Heart right ventricle (tissue), 16 donors: ENCODE results near the gene AGER. TPM values are rescaled to one million over a fixed set of nuclear protein-coding genes. Genes with fewer than 3 reads are reported as not detected.

ENCODE experiments used
- ATAC-seq, 8 donors: fragments of 200-7000 bp; cut with Tn5 transposase; one replicate each; pipeline ENCODE4 v1.9.1; 2020; ENCODE audit warnings: mild to moderate bottlenecking in 8 of 8, moderate library complexity in 8 of 8, moderate number of reproducible peaks in 1 of 8
- DNase-seq, 2 donors: peaks; one replicate each; pipeline ENCODE4 v3.0.0-alpha.2; 2020
- H3K27ac ChIP-seq, 10 donors: fragments of 200-600 bp; sonication (generic) in 2 of 10; one replicate each; pipeline versions ENCODE4 v1.5.0 to v1.8.0; 2020 to 2022; ENCODE audit warnings: mild to moderate bottlenecking in 3 of 10
- H3K27me3 ChIP-seq, 7 donors: fragments of 200-600 bp; one replicate each; pipeline ENCODE4 v1.8.0; 2021 to 2022; ENCODE audit warnings: mild to moderate bottlenecking in 2 of 7
- H3K36me3 ChIP-seq, 9 donors: fragments of 200-600 bp; sonication (generic) in 1 of 9; one replicate each; pipeline versions ENCODE4 v1.5.0 to v1.8.0; 2020 to 2022; ENCODE audit warnings: mild to moderate bottlenecking in 2 of 9
- H3K4me1 ChIP-seq, 9 donors: fragments of 200-600 bp; sonication (generic) in 1 of 9; one replicate each; pipeline versions ENCODE4 v1.5.0 to v1.8.0; 2020 to 2022; ENCODE audit warnings: mild to moderate bottlenecking in 4 of 9
- H3K4me3 ChIP-seq, 10 donors: fragments of 200-600 bp; sonication (generic) in 2 of 10; one replicate each; pipeline versions ENCODE4 v1.5.0 to v1.8.0; 2020 to 2022; ENCODE audit warnings: mild to moderate bottlenecking in 7 of 10, moderate library complexity in 2 of 10
- H3K9me3 ChIP-seq, 11 donors: fragments of 200-600 bp in 10 of 11; sonication (generic) in 2 of 11; one replicate each; pipeline versions ENCODE4 v1.5.0 to v1.8.0; 2013 to 2022; ENCODE audit warnings: mild to moderate bottlenecking in 2 of 11, control low read depth in 1 of 11, moderate library complexity in 1 of 11
- WGBS, 2 donors: extraction: QIAGEN DNeasy Blood & Tissue Kit; methylation state at CpG; one replicate each; pipeline ENCODE4 v1.1.7; 2013; ENCODE audit warnings: inconsistent platforms in 1 of 2; 5-methylcytosine and 5-hydroxymethylcytosine counted together
- intact Hi-C, 10 donors: fragments of 100-400 bp; cut with DNase I; formaldehyde crosslinking; loops; one replicate each; pipeline versions ENCODE4 v1.11.1 to v1.14.2; 2022
- polyA plus RNA-seq, 2 donors: library from polyadenylated mRNA; stranded (reverse); fragments of 200-250 nt; gene quantifications; one replicate each; pipeline ENCODE4 v1.2.3, GENCODE V29; 2013
- total RNA-seq, 10 donors: library from RNA; stranded (reverse); fragmentation: NEBNext Ultra II Directional in 3 of 10; extraction: Animal tissue kit (Norgen Biotek cat#: 25700) in 3 of 10; gene quantifications; one replicate each; pipeline versions ENCODE4 v1.2.1 to v1.2.4, GENCODE V29; 2021 to 2023
- TF ChIP-seq, protein P1 (sequence below), 9 donors: fragments of 200-600 bp; sonication (generic) in 2 of 9; IDR thresholded peaks; one replicate each; pipeline versions ENCODE4 v1.5.0 to v1.8.0; 2021 to 2022; ENCODE audit warnings: antibody characterized with exemption in 9 of 9, mild to moderate bottlenecking in 5 of 9, moderate library complexity in 1 of 9
- donor health status: Arrhythmogenic right ventricular cardiomyopathy.
- donor health status: ischemic (EF 13 %, LVEDD 7.1; RV severe dilation, severe dysfunction).
- donor health status: healthy with polysubstance abuse.
- donor health status: DM: no; HTN: yes; CAD: no.
- donor health status: DM: no; HTN: no; CAD: no.
- donor health status: ischemic (EF 25% LVEDD 6.9; RV normal size, moderate dysfunction).
- donor health status: ischemic (EF 25% LVEDD 5.7; RV mildly dilated, moderate dysfunction).
- donor health status: healthy.
- donor health status: DM: yes; HTN: yes; CAD: no.
- donor health status: Ischemic cardiomyopathy.
- donor health status: ischemic (EF 35%, LVEDD 5.7; RV mildly dilated, moderate dysfunction).
- donor health status: nonischemic (EF 11% LVEDD 7.7; RV severe dilation, severe dysfunction).
- donor health status: DM: yes; HTN: yes; CAD: no.
- donor health status: PGD.
- donor health status: ischemic (EF 29% LVEDD 5.4; RV normal size, mild dysfunction).
- donor health status: nonischemic (EF 23%, LVEDD 6.1; RV moderate dilation, normal function).

The AGER gene
- total and polyA plus RNA-seq, 12 donors: 0.75 to 5.5 (median 3.1) TPM

DNA sequence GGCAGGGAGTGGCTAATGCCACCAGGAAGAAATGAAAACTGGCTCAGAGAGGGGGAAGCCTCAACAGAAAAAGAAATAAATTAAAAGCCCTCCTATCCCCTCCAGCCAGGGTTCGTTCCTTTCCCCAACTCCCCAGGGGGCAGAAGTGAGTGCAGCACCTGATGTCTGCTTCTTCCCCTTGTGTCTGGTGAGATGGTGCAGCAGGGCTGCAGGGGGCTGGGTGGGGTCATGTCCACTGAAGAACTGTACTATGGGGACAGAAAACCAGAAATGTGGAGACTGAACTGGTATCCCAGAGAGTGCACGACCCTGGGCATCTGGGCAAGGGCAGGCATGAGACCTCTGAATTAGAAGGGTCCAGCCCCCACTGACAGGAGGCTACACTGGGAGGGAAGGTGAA is 15.7 kb downstream of the AGER start:
- Histone ChIP-seq H3K27ac (peak overlapping the region in 5 of 10 donors; percentile 13 to 64 (median 23)), H3K36me3 (peaks cover 0 to 75% (median 17%) of the 10 kb centered on the region in 9 donors), H3K9me3 (no peaks in the 10 kb centered on the region), H3K4me1 (peaks cover 0 to 7% (median 0%) of the 10 kb centered on the region in 9 donors), H3K4me3 (no peak overlapping the region), H3K27me3 (no peaks in the 10 kb centered on the region)
- ATAC-seq (no peak), DNase-seq (no peak)
- TF ChIP-seq, protein P1, sequence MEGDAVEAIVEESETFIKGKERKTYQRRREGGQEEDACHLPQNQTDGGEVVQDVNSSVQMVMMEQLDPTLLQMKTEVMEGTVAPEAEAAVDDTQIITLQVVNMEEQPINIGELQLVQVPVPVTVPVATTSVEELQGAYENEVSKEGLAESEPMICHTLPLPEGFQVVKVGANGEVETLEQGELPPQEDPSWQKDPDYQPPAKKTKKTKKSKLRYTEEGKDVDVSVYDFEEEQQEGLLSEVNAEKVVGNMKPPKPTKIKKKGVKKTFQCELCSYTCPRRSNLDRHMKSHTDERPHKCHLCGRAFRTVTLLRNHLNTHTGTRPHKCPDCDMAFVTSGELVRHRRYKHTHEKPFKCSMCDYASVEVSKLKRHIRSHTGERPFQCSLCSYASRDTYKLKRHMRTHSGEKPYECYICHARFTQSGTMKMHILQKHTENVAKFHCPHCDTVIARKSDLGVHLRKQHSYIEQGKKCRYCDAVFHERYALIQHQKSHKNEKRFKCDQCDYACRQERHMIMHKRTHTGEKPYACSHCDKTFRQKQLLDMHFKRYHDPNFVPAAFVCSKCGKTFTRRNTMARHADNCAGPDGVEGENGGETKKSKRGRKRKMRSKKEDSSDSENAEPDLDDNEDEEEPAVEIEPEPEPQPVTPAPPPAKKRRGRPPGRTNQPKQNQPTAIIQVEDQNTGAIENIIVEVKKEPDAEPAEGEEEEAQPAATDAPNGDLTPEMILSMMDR (IDR thresholded peaks at IDR 0.05): no peak
- intact Hi-C loops: no loop called here
- 74 to 75% methylated on average over 2 of the region's 2 CpGs for WGBS, 2 donors

DNA sequence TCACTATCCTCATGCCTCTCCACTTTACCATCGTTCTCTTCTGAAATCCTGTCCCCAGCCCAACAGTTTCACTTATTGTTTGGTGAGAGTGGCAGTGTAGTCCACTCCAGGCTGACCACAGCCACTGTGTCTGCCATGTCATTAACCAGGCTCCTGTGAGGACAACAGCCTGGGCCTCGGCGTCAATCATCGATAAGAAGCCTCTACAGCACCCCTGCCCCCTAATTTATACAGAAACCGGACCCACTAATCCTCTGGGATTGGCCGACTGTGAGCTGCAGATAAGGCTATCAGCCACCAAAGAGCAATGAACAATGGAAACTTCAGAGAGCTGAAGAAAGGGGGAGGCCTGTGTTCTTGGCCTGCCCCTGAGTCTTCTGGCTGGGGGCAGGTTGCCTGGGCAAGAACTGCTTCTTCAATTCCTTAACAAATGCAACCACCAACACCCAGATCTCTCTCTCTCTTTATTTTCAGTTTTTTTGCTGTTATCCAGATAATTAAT is 16.2 kb downstream of the AGER start:
- intact Hi-C loops: no loop called here
- ATAC-seq: no peak
- H3K27me3 ChIP-seq: no peaks in the 10 kb centered on the region
- no peak overlapping the region for H3K4me3 ChIP-seq
- TF ChIP-seq, protein P1 (IDR thresholded peaks at IDR 0.05): no peak
- H3K4me1 ChIP-seq: peaks cover 0 to 9% (median 0%) of the 10 kb centered on the region in 9 donors
- H3K27ac ChIP-seq: peak overlapping the region in 5 of 10 donors; percentile 7 to 64 (median 23)
- peaks cover 0 to 80% (median 23%) of the 10 kb centered on the region in 9 donors for H3K36me3 ChIP-seq
- no peaks in the 10 kb centered on the region for H3K9me3 ChIP-seq
- 36 to 48% methylated on average over 6 of the region's 6 CpGs for WGBS, 2 donors
- no peak for DNase-seq

DNA sequence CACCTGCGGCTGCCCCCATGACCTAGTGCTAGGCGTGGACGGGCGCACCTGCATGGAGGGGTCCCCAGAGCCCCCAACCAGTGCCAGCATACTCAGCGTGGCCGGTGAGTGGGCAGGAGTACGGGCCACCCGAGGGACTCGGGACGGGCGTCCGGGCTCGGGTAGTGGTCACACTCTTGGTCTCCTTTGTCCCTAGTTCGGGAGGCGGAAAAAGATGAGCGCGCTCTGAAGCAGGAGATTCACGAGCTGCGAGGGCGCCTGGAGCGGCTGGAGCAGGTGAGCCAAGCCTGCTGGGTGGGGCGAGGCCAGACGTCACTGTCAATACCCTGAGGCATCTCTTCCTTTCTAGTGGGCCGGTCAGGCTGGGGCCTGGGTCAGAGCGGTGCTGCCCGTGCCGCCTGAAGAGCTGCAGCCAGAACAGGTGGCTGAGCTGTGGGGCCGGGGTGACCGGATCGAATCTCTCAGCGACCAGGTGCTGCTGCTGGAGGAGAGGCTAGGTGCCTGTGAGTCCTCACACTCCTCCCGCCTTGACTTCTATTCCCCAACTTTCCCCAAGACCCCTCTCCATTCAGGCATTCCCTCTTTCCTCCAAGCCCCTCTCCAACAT is 16.8 kb downstream of the AGER start:
- Histone ChIP-seq H3K36me3 (peaks cover 0 to 86% (median 25%) of the 10 kb centered on the region in 9 donors), H3K9me3 (no peaks in the 10 kb centered on the region), H3K27ac (peak overlapping the region in 5 of 10 donors; percentile 7 to 64 (median 16)), H3K4me3 (no peak overlapping the region), H3K27me3 (no peaks in the 10 kb centered on the region), H3K4me1 (peaks cover 0 to 9% (median 0%) of the 10 kb centered on the region in 9 donors)
- peak in 1 of 8 donors; percentile 6 for ATAC-seq
- TF ChIP-seq, protein P1 (IDR thresholded peaks at IDR 0.05): no peak
- WGBS, 2 donors: 81 to 85% methylated on average over 31 to 32 of the region's 32 CpGs
- DNase-seq: no peak
- intact Hi-C loops: no loop called here

DNA sequence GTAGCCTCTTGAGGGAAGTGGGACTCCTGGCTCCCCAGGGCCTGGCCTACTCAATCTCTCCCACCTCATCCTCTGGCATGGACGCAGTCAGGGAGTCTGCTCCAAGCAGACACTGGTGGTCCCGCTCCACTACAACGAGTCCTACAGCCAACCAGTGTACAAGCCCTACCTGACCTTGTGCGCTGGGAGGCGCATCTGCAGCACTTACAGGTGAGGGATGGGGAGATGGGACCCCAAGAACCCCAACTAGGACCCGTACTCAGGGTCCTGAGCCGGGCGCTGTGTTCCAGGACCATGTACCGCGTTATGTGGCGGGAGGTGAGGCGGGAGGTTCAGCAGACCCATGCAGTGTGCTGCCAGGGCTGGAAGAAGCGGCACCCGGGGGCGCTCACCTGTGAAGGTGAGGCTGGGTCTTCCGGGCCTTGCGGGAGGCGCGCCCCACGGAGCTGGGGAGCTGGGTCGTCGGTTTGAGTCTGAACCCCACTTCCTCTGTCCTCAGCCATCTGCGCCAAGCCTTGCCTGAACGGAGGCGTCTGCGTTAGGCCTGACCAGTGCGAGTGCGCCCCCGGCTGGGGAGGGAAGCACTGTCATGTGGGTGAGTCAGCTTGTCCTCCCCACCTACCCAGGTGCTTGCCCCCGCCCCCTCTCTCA is 17.5 kb downstream of the AGER start:
- Histone ChIP-seq H3K9me3 (no peaks in the 10 kb centered on the region), H3K36me3 (peaks cover 0 to 93% (median 25%) of the 10 kb centered on the region in 9 donors), H3K4me3 (no peak overlapping the region), H3K27ac (peak overlapping the region in 2 of 10 donors; percentile 6 to 17), H3K4me1 (peaks cover 0 to 9% (median 0%) of the 10 kb centered on the region in 9 donors), H3K27me3 (no peaks in the 10 kb centered on the region)
- intact Hi-C loops: no loop called here
- ATAC-seq (peak in 1 of 8 donors; percentile 10), DNase-seq (no peak)
- TF ChIP-seq, protein P1 (IDR thresholded peaks at IDR 0.05): no peak
- 78 to 88% methylated on average over 30 of the region's 30 CpGs for WGBS, 2 donors
